RWPE1 (cell line): Measurements from ENCODE around the gene MLIP.

ENCODE experiments used
- CTCF ChIA-PET: fragments of 350-600 bp; sonication (Branson Sonifier 250); formaldehyde crosslinking; extraction: SDS; loops from one replicate; lab custom pipeline; 2021; lab: Yijun Ruan, JAX
- POLR2A ChIA-PET: fragments of 400-600 bp; formaldehyde crosslinking; extraction: SDS; loops from one replicate; lab custom pipeline; 2020; ENCODE audit warnings: antibody characterized with exemption; ENCODE audit not compliant: low non-redundant PET; lab: Yijun Ruan, JAX
- DNase-seq: peaks from one replicate; pipeline ENCODE4 v3.0.0; 2012; ENCODE audit warnings: low spot score
- H3K27ac ChIP-seq: fragments of 450-650 bp; 2 replicates; pipeline ENCODE4 v1.5.1; 2017
- TF ChIP-seq, protein P1 (sequence below): fragments of 450-650 bp; conservative IDR thresholded peaks from 2 replicates; pipeline ENCODE4 v1.5.1; 2017; ENCODE audit warnings: low read depth, mild to moderate bottlenecking

Gene MLIP

DNA sequence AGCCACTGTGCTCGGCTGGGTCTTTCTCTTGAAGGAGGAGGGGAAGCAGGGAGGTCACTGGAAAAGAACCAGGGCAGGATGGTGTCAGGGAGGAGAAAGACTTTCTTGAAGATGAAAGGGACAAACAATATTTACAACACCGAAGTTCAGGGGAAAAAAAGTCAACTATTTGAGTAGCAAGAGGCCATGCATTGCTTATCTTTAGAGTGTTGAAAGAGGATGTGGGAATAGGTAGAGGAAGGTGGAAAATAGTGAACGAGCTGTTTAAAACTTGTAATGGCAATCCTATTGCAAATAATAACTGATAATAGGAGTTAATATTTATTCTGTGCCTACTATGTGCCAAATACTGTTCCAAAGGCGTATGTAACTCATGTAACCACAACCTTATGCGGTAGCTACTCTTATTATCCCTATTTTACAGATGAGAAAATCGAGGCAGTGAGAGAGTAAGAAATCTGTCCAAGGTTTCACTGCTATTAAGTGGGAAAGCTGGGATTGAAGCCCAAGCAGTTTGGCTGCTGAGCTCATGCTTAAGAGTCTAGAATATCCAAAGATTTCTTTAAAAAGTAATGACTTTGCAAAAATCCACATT, 12.7 kb upstream of the MLIP start:
- ChIA-PET CTCF (interaction anchor here (0.7 kb wide), 1 partner anchor 561 kb away, joined by 8 read pairs; no protein-coding TSS in a partner anchor), POLR2A (no interaction called here)
- no peak for DNase-seq
- TF ChIP-seq, protein P1, sequence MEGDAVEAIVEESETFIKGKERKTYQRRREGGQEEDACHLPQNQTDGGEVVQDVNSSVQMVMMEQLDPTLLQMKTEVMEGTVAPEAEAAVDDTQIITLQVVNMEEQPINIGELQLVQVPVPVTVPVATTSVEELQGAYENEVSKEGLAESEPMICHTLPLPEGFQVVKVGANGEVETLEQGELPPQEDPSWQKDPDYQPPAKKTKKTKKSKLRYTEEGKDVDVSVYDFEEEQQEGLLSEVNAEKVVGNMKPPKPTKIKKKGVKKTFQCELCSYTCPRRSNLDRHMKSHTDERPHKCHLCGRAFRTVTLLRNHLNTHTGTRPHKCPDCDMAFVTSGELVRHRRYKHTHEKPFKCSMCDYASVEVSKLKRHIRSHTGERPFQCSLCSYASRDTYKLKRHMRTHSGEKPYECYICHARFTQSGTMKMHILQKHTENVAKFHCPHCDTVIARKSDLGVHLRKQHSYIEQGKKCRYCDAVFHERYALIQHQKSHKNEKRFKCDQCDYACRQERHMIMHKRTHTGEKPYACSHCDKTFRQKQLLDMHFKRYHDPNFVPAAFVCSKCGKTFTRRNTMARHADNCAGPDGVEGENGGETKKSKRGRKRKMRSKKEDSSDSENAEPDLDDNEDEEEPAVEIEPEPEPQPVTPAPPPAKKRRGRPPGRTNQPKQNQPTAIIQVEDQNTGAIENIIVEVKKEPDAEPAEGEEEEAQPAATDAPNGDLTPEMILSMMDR = no peak
- H3K27ac ChIP-seq = no peak overlapping the region

DNA sequence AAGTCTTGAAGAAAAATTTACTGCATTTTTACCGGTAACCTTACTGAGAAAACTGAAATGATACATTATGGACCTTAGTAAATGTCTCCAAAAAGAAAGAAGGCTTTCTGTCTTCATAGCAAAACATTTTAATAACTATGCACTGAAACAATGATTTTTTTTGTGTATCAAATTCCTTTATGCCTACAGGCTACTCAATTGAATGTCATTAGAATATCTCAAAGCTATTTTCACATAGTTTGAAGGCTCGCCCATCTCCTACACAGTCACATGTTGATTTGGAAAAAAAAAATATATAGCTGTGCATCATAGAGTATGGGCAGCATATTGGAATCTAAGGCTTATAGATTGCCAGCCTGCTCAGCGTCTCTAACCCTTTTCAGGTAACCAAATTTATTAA, 12.0 kb upstream of the MLIP start:
- POLR2A ChIA-PET = no interaction called here
- DNase-seq = no peak
- CTCF ChIA-PET = no interaction called here
- TF ChIP-seq, protein P1 = no peak
- no peak overlapping the region for H3K27ac ChIP-seq

DNA sequence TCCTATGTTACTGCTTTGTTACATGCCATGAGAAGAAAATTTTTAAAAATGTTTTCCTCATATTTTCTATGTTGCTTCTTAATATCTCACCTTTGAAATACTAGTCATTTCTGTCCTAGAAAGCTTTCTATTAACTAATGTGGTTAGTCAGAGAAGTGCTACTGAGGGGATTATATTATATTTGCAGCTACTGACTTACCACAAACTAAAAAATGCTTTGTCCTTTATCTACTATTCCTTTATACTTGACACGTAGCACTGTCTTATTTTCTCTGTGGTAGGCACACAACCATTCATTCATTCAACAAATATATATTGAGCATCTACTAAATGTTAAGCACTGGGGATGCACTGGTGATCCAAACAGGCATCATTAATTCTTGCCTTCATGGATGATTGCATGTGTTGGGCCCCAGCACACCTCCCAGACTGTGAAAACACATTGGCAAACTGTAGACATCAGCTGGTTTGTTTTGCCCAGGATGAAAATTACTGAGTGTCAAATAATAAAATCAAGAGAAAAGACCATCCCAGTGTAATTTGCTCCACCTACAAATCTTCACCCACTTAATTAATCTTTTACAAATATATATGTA, 10.7 kb upstream of the MLIP start:
- CTCF ChIA-PET = interaction anchor here (0.7 kb wide), 1 partner anchor 290 kb away, joined by 4 read pairs; no protein-coding TSS in a partner anchor
- POLR2A ChIA-PET = no interaction called here
- TF ChIP-seq, protein P1 = no peak
- no peak for DNase-seq
- no peak overlapping the region for H3K27ac ChIP-seq

DNA sequence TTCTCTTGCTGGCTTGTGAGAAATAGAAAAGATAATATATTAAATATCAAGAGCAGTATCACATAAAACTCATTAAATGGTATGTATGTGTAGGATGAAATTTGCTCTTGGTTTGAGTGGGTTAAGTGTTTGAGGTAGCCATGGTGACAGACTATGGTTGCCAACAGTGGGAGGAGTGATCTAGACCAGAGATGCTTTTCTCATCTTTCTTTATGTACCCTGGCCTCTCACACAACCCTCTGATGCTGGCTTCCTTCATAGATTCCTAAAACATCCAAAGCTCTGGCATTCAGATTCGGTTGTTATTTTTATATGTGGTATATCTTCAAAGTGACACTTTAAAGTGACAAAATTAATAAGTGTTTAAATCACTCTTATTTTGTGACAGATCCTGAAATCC, 9.0 kb upstream of the MLIP start:
- ChIA-PET CTCF (no interaction called here), POLR2A (no interaction called here)
- DNase-seq = no peak
- no peak overlapping the region for H3K27ac ChIP-seq
- TF ChIP-seq, protein P1 = no peak

DNA sequence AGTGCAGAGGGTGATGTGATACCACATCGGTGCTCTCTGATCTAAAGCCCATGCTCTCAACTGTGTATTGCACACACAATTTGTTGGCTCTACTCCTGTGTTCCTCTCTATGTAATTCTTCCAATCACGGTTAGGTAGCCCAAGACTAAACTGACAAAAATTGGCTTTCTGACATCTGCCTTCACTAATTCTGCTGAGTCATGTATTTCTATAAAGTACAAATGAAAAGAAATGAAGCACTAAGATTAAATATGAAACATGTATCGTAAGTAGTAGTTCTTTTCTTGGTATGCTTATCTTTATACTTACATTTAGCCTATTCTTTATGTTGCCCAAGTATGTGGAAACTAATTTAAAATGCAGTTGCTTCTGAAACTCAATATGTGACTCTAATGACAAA, 7.7 kb upstream of the MLIP start:
- DNase-seq = no peak
- TF ChIP-seq, protein P1 = no peak
- CTCF ChIA-PET = no interaction called here

DNA sequence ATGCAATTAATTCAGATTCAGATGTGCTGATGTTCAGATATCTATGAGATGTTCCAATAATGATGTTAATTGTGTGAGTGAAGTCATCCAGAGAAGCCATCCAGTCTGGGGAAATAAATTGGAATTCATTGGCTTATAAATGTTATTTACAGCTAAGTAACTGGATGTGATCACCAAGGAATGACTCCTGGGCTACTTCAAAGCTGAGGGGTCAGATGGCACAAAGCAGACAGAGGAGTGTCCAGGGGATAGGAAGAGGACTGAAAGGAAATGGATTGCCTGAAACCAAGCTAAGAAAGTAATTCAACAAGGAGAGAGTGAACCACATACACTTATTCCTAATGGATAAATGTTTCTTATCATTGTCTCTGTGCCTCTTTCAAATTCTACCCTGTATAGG, 4.5 kb upstream of the MLIP start:
- CTCF ChIA-PET = no interaction called here
- POLR2A ChIA-PET = no interaction called here
- DNase-seq = no peak
- TF ChIP-seq, protein P1 = no peak
- no peak overlapping the region for H3K27ac ChIP-seq

More for the DNA sequence above, 7.7 kb upstream of the MLIP start:
- no peak overlapping the region for H3K27ac ChIP-seq
- POLR2A ChIA-PET = no interaction called here
